ENCODE measurements around the gene AICDA. TPM values are rescaled to one million over a fixed set of nuclear protein-coding genes. Genes with fewer than 3 reads are reported as not detected.

Gene AICDA
- total and polyA plus RNA-seq, 10 of the 15 experiments (the other 5 are each of a cell fraction or from before 2014, with no cell fraction given): 9.4 to 24.9 (median 16.6) TPM

- TF ChIP-seq ZBTB4 (CRISPR knock-in tag; IDR thresholded peaks at IDR 0.05) (no peak), CTCF (IDR thresholded peaks at IDR 0.05 in 2 of 3, conservative IDR thresholded peaks at IDR 0.05 in 1 of 3; ENCODE audit: control insufficient read depth in 2 of 3, extremely low read depth in 1 of 3, insufficient read depth in 1 of 3, low read depth in 3 of 3, low read length in 3 of 3) (no peak), RBBP5 (conservative IDR thresholded peaks at IDR 0.05) (no peak), TAF1 (IDR thresholded peaks at IDR 0.05; ENCODE audit: borderline replicate concordance, low read depth, low read length) (0 out of 2 replicates have a peak, but pooled peaks have one; percentile 30), MLLT1 (IDR thresholded peaks at IDR 0.05) (peak; percentile 72), ASH2L (IDR thresholded peaks at IDR 0.05; ENCODE audit: borderline replicate concordance, low read depth) (no peak), MXI1 (IDR thresholded peaks at IDR 0.05; ENCODE audit: low read depth, low read length) (peak; percentile 77; the same call in 1 of the 2 replicates), SP1 (IDR thresholded peaks at IDR 0.05; ENCODE audit: low read depth, low read length) (peak; percentile 60), CBX5 (IDR thresholded peaks at IDR 0.05; ENCODE audit: low read depth) (peak; percentile 88), ATF7 (IDR thresholded peaks at IDR 0.05; ENCODE audit: low read depth) (peak; percentile 85), JUND (IDR thresholded peaks at IDR 0.05; ENCODE audit: low read depth, low read length) (no peak; the same call in 1 of the 2 replicates), NFXL1 (IDR thresholded peaks at IDR 0.05; ENCODE audit: borderline replicate concordance) (no peak)
- TF ChIP-seq, protein P1, sequence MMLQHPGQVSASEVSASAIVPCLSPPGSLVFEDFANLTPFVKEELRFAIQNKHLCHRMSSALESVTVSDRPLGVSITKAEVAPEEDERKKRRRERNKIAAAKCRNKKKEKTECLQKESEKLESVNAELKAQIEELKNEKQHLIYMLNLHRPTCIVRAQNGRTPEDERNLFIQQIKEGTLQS (IDR thresholded peaks at IDR 0.05; ENCODE audit: borderline replicate concordance, extremely low read depth, low read depth, low read length): no peak
- TF ChIP-seq, protein P2, sequence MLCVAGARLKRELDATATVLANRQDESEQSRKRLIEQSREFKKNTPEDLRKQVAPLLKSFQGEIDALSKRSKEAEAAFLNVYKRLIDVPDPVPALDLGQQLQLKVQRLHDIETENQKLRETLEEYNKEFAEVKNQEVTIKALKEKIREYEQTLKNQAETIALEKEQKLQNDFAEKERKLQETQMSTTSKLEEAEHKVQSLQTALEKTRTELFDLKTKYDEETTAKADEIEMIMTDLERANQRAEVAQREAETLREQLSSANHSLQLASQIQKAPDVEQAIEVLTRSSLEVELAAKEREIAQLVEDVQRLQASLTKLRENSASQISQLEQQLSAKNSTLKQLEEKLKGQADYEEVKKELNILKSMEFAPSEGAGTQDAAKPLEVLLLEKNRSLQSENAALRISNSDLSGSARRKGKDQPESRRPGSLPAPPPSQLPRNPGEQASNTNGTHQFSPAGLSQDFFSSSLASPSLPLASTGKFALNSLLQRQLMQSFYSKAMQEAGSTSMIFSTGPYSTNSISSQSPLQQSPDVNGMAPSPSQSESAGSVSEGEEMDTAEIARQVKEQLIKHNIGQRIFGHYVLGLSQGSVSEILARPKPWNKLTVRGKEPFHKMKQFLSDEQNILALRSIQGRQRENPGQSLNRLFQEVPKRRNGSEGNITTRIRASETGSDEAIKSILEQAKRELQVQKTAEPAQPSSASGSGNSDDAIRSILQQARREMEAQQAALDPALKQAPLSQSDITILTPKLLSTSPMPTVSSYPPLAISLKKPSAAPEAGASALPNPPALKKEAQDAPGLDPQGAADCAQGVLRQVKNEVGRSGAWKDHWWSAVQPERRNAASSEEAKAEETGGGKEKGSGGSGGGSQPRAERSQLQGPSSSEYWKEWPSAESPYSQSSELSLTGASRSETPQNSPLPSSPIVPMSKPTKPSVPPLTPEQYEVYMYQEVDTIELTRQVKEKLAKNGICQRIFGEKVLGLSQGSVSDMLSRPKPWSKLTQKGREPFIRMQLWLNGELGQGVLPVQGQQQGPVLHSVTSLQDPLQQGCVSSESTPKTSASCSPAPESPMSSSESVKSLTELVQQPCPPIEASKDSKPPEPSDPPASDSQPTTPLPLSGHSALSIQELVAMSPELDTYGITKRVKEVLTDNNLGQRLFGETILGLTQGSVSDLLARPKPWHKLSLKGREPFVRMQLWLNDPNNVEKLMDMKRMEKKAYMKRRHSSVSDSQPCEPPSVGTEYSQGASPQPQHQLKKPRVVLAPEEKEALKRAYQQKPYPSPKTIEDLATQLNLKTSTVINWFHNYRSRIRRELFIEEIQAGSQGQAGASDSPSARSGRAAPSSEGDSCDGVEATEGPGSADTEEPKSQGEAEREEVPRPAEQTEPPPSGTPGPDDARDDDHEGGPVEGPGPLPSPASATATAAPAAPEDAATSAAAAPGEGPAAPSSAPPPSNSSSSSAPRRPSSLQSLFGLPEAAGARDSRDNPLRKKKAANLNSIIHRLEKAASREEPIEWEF (IDR thresholded peaks at IDR 0.05; ENCODE audit: insufficient replicate concordance, low read depth, low read length): peak; percentile 91
- TF ChIP-seq, protein P3, sequence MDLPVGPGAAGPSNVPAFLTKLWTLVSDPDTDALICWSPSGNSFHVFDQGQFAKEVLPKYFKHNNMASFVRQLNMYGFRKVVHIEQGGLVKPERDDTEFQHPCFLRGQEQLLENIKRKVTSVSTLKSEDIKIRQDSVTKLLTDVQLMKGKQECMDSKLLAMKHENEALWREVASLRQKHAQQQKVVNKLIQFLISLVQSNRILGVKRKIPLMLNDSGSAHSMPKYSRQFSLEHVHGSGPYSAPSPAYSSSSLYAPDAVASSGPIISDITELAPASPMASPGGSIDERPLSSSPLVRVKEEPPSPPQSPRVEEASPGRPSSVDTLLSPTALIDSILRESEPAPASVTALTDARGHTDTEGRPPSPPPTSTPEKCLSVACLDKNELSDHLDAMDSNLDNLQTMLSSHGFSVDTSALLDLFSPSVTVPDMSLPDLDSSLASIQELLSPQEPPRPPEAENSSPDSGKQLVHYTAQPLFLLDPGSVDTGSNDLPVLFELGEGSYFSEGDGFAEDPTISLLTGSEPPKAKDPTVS (IDR thresholded peaks at IDR 0.05; ENCODE audit: low read depth, low read length): no peak
Measured at GRCh38 chr12:8629486-8630033, 16.9 kb upstream of the AICDA start (continued).

Data from GM12878 (cell line).